GM18498 (cell line): ENCODE measurements around the gene FNDC1.
A peak's percentile ranks its signal among the peaks of the same experiment; 100 is the strongest.

Source experiments
- ATAC-seq: cut with Tn5 transposase; IDR thresholded peaks from one replicate; pipeline ENCODE4 v1.9.1; 2021; ENCODE audit warnings: mild to moderate bottlenecking, moderate library complexity; ENCODE audit not compliant: unreplicated experiment

FNDC1 gene

DNA sequence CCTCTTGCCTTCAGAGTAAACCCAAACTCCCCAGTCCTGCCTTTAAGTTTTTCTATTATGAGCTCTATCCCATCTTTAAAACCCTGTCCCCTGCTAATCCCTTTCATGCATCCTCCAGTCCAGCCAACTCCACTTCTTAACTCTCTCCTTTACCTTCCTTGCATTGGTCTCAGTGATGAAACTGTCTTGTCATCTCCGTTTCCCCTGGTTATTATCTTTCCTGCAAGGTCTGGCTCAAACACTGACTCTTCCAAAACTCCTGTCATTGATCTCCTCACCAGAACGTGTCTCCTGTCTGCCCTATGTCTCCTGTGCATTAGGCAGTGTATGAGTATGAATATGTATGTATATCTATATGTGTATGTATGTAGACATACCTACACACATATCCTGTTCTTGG, 11.8 kb upstream of the FNDC1 start:
- ATAC-seq = no peak

DNA sequence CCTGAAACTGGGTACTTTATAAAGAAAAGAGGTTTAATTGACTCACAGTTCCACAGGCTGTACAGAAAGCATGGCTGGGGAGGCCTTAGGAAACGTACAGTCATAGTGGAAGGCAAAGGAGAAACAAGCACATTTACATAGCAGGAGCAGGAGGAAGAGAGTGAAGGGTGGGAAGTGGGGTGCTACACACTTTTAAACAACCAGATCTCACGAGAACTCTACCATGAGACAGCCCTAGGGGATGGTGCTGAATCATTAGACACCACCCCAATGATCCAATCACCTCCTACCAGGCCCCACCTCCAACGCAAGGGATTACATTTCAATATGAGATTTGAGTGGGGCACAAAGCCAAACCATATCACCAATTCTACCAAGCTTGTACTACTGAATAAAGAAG, 7.4 kb upstream of the FNDC1 start:
- ATAC-seq = no peak

GRCh38 chr6:159163901-159164370, 5.3 kb upstream of the FNDC1 start:
- ATAC-seq = no peak

- ATAC-seq = peak; percentile 12
Observed at GRCh38 chr6:159168536-159169192, 536 bp upstream of the FNDC1 start.

- ATAC-seq = peak; percentile 37
Observed at GRCh38 chr6:159169557-159170332, 545 bp downstream of the FNDC1 start.

DNA sequence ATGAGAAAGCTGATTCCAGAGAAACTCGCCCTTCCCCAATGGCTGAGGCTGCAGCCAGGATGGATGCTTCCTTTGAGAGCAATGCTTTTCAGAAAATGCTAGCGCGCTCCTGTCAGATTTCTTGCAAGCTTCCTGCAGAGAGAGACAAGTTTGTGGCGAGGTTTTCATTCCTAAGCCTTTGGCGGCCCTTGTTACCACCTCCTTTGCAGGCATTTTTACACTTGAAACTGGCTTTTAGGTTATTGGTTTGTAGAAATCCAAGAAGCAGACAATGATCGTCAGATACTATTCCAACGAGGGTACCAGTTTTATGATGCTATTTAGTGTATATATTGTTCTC, 1.1 kb downstream of the FNDC1 start:
- no peak for ATAC-seq

- no peak for ATAC-seq
Observed at GRCh38 chr6:159170999-159171712, 2.0 kb downstream of the FNDC1 start.

DNA sequence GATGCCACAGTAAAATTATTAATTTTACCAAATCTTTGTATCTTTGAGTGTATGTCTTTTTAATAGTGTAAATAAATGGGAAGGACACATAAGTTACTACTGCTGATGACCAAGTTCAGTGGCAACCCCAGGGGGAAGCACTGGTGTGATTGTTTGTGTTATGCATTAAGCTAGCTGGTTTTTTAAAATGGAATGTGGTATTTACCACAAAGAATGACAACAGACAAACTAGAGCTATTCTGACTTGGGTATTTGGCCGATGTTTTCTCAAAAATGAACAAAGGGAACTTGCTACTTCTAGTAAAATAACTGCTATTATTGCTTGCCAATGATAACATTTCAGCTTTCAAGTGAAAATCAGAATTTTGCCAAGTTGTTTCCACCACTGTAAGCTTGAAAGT, 2.9 kb downstream of the FNDC1 start:
- ATAC-seq = no peak

- ATAC-seq = peak; percentile 82
Observed at GRCh38 chr6:159174263-159174969, 5.2 kb downstream of the FNDC1 start.

DNA sequence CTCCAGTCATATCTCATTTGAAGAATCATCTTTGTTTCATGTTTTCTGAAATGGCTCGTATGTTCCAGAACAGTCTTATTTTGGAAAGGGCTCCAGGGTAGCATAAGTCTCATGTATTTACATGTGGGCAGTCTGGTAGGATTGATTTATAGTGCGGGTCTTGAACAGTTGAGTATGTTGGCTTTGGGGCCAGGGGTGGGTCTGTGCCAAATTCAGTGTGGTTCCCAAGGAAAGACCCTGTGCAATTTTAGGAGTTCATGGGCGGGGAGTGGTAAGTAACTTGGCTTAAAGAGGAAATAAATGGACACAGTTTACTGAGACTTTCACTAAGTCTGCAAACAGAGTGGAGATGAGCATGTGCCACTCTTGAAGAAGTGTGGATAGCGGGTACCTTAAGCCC, 7.7 kb downstream of the FNDC1 start:
- no peak for ATAC-seq

- ATAC-seq = no peak
Observed at GRCh38 chr6:159178847-159179246, 9.6 kb downstream of the FNDC1 start.

DNA sequence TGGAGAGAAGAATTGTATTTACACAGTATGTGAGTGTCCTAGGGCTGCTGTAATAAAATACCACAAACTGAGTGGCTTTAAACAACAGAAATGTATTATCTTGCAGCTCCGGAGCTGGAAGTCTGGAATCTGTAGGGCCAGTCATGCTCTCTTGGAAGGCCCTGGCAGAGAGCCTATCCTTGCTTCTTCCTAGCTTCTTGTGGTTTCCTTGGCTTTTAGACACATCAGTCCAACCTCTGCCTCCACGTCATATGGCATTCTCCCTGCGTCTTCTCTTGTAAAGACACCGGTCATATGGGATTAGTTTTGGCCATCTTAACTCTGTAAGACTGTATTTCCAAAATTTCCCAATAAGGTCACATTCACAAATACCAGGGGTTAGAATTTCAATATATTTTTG, 10.8 kb downstream of the FNDC1 start:
- no peak for ATAC-seq

DNA sequence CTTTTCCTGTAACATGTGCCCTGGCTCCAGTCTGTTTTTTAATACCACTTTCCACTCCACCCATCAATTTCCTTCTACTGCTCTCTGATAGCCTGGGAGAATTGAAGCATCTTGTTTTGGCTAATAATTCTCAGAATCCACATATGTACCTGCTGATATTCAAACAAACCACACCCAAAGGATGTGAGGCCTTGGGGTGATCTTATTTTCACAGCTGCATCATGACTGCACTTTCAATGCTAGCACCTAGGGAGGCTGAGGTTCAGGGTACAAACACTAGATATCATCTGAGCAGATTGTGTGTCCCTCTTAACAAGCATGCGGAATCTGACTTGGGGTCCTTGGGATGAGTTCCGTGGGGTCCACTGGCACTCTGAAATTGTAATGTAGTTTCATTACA, 12.7 kb downstream of the FNDC1 start:
- no peak for ATAC-seq

GRCh38 chr6:159184559-159184958, 15.4 kb downstream of the FNDC1 start:
- no peak for ATAC-seq

- no peak for ATAC-seq
Observed at GRCh38 chr6:159190460-159190859, 21.3 kb downstream of the FNDC1 start.

GRCh38 chr6:159193923-159194322, 24.7 kb downstream of the FNDC1 start:
- no peak for ATAC-seq

- no peak for ATAC-seq
Observed at GRCh38 chr6:159194421-159194820, 25.2 kb downstream of the FNDC1 start.

- ATAC-seq = no peak
Observed at GRCh38 chr6:159196430-159196975, 27.3 kb downstream of the FNDC1 start.

- ATAC-seq = no peak
Observed at GRCh38 chr6:159197251-159197650, 28.1 kb downstream of the FNDC1 start.

GRCh38 chr6:159201336-159201735, 32.1 kb downstream of the FNDC1 start:
- no peak for ATAC-seq
